Left renal pelvis (tissue), 4 donors: ENCODE results near the gene CLMN. TPM values are rescaled to one million over a fixed set of nuclear protein-coding genes. Genes with fewer than 3 reads are reported as not detected.
"Not testable (repeated sequence)": the region's sequence is repeated elsewhere in the genome, so short reads cannot be mapped to it uniquely, and the experiment has no call there.

Experiments
- DNase-seq, 4 donors: peaks; one replicate each; pipeline ENCODE4 v3.0.0-alpha.2; 2013; ENCODE audit warnings: low read depth in 4 of 4, low spot score in 3 of 4
- polyA plus RNA-seq, 4 donors: library from polyadenylated mRNA; unstranded; fragments of 120-200 nt; gene quantifications; one replicate each; pipeline ENCODE4 v1.2.1, GENCODE V29; 2013; ENCODE audit not compliant: insufficient read length in 4 of 4

The CLMN gene
- polyA plus RNA-seq, 4 donors: 8.9 to 30.7 (median 27.5) TPM

DNA sequence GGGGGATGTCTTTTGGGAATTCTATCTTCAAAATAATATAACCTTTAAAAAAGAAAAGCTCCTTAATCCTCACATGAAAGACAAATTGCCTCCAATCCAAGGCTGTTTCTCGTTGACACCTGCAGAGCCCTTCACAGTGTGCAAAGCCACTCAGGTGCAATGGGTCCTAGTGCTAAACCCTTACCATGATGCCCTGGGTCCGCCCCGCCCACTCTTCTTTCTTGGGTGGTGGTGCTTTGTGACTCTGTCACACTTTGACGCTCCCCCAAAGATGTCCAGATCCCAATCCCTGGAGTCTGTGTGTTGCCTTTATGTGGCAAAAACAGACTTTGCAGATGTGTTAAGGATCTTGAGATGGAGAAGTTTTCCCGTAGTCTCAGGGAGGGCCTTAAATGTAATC lies 29.7 kb downstream of the CLMN start:
- no peak for DNase-seq

DNA sequence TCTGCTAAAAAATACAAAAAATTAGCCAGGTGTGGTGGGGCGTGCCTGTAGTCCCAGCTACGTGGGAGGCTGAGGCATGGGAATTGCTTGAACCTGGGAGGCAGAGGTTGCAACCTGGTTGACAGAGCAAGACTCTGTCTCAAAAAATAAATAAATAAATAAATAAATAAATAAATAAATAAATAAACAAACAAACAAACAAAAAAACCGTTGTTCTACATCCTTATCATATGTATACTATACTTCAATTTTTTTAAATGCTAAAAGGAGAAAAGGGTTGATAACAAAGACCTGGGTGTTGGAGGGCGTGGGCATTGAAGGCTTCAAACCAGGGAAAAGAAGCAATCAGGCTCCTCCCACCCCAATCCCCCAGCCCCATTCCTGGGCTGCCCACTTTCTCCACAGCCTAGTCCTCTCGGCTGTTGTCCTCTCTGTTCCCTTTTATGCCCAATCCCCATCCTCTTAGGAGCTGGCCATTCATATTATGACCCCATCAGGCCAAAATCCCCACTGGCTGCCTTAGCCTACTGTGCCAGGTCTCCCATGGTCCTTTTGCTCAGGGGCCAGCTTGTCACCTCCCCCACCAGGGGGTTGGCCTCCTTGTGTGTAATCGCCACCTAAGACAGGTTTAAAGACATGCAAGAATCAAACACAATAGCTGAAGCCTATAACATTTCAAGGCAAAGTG lies 30.2 kb downstream of the CLMN start:
- no peak for DNase-seq

DNA sequence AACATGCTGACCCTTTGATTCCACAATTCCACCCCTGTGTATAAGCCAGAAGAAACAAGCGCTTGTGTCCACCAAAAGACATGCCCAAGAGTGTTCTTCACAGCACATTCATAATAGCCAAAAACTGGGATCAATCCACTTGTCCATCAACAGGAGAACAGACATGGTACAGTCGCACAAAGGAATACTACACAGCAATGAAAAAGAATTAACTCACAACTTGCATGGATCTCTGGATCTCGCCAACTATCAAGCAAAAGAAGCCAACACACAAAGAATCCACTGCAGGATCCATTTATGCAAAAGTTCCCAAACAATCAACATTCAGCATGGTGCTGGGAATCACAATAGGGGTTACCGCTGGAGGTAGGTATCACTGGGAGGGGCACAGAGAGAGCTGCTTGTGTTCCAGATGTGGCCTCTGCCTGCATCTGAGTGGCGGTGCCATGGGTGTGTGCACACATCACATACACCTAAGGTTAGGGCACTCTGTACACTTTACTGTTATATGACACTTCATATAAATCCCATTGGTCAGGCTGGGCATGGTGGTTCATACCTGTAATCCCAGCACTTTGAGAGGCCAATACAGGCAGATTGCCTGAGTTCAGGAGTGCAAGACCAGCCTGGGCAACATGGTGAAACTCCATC lies 30.9 kb downstream of the CLMN start:
- no peak for DNase-seq

DNA sequence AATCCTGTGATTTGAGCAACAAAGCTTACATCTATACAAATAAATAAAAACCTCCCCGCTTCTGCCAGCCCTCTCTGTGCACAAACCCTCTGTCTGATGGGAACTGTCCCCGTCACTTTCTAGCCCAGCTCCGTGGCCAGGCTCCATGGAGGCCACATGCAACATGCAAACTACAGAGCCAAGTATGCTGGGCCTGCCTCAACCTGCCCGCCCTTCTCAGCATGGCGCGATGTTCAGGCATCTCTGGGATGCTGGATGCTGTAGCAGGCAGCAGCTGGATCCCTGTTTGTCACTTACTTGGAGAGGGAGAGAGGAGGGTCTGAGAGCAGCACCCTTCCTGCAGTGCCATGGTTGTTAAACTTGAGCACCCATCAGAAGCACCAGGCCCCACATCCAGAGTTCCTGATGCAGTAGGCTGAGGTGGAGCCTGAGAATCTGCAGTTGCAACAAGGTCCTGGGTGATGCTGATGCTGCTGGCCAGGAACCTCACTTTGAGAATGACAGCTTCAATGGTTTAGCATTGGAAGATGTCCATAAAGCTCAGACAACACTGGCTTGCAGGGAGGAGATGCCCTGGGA lies 32.4 kb downstream of the CLMN start:
- no peak for DNase-seq

DNA sequence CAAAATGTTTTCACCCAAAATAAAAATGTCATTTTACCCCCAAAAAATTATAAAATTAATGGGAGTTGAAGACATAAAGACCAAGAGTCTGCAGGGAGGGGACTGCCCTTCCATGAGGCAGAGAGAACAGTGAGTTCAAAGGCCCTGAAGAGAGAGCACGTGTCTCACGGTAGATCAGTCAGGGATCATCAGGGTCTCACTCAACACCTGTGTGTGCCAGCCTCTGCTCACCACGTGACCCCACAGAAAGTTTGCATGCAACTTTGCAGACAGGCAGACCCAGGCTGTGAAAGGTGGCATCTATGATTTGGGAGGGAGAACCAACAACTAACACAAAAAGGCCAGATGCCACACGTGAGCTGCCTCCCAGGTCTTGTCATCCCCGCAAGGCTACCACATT lies 33.1 kb downstream of the CLMN start:
- no peak for DNase-seq

DNA sequence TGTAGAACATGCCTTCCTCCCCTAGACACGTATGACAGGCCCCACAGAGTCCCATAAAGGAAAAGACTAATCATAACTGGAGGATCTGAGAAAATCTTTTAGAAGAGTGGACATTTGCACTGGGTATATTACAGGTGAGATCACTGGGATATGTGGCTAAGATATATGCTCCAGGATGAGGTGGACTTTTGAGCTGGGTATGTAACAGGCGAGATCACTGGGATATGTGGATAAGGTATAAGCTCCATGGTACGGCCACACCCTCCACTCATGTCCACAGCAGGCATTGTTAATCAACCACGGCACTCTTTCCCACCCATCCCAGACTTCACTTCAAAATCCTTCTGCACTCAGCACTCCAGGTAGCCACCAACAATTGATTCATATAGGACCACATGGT lies 34.1 kb downstream of the CLMN start:
- DNase-seq: no peak

DNA sequence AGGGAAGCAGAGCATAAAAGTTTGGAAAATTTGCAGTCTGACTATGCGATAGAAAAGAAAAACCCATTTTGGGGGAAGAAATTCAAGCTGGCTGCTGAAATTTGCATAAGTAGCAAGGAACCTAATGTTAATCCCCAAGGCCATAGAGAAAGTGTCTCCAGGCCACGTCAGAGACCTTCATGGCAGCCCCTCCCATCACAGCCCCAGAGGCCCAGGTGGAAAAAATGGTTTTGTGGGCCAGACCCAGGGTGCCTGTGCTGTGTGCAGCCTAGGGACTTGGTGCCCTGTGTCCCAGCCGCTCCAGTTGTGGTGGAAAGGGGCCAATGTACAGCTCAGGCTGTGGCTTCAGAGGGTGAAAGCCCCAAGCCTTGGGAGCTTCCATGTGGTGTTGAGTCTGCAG lies 35.9 kb downstream of the CLMN start:
- not testable (repeated sequence) for DNase-seq

DNA sequence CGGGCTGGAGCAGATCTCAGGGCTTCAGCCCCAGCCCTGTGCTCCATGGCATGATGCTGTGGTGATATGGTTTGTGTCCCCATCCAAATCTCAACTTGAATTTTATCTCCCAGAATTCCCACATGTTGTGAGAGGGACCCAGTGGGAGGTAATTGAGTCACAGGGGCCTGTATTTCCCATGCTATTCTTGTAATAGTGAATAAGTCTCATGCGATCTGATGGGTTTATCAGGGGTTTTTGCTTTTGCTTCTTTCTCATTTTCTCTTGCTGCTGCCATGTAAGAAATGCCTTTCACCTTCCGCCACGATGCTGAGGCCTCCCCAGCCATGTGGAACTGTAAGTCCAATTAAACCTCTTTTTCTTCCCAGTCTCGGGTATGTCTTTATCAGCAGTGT lies 36.7 kb downstream of the CLMN start:
- DNase-seq: not testable (repeated sequence)

DNA sequence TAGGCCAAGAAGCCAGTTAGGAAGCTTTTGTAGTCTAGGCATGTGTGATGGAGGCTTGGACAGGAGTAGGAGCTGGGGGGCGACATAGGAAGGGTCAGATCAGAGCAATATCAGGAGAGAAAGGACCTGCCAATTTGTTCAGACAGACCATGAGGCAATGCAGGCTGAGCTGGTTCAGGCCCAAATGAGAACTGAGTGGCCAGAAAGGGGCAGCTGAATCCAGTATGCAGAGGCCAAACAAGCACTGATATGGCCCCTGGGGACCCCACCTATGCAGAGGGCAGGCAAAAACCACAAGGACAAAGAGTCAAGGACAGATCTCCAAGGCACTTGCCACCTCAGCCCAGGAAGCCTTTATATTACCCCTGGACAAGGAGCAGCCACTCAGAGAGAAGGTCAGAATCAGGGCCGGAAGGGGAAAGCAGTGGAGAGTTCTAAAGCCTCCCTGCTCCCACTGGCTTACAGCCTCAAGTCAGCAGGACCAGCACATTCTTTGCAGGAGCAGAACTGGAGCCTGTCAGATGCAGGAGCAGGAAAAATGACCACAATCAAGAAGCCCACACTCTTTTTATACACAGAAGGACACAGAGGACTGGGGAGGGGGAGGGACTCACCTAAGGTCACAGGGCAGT lies 37.2 kb downstream of the CLMN start:
- no peak for DNase-seq

DNA sequence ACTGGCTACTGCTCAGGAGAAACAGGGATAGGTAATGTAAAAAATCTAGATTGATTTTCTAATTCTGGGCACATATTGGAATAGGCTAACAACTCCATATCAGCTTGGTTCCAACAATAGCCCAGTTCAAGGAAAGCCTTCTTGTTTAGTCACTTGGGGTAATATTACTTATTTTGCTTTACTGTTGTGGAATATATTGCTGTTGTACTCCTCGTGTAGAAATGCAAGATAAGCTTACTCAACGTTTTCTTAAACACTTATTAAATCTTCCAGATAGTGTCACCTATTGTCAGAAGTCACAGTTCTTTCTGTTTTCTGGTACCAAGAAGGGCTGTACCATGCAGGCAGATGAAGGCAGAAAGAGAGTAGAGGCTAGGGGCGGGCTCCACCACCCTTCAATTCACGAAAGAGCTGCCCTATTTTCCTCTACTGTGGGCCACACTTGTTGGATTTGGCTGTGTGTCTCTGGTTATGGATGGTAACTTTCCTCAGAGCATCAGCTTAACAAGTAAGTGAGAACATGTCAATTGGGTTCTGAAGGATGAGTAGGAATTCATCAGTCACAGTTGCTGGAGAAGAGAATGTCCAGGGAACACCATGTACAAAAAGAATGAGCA lies 38.0 kb downstream of the CLMN start:
- DNase-seq: no peak

DNA sequence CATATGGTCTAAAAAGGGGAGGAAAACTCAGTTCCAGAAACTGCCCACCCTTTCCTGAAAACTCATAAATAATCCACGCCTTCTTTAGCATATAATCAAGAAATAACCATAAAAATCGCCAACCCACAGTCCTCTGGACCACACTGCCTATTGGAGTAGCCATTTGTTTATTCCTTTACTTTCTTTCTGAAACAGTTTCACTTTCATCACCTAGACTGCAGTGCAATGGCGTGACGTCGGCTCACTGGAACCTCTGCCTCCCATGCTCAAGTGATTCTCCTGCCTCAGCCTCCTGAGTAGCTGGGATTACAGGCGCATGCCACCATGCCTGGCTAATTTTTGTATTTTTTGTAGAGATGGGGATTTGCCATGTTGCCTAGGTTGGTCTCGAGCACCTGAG lies 44.2 kb downstream of the CLMN start:
- no peak for DNase-seq

DNA sequence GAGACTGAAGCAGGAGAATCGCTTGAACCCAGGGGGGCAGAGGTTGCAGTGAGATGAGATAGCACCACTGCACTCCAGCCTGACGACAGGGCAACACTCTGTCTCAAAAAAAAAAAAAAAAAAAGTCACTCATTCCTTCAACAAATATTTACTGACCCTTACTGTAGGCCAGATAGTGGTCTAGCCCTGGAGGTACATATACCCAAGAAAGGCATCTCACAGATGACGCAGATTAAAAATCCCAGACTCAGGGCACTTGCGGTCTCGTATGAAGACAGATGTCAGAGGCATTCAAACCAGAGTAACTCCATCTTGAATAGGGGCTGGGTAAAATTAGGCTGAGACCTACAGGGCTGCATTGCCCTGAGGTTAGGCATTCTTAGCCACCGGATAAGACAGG lies 44.8 kb downstream of the CLMN start:
- no peak for DNase-seq

DNA sequence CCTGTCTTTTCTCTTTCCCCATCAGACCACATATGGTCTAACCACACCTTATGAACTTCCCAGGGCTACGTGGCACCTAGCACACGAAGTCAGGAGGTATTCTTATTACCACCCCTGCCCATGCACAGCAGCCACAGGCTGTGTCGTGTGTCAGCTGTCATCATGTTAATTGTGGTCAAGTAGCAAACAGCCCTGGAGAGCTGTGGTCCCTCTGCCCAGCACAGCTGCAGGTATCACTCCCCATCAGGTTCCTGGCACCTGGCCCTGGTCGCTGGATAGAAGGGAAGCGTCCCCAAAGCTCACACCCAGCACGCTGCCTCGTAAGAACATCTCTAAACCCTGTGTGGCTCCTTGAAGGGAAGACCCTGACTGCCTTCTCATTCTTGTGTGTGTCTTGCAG lies 45.4 kb downstream of the CLMN start:
- no peak for DNase-seq

DNA sequence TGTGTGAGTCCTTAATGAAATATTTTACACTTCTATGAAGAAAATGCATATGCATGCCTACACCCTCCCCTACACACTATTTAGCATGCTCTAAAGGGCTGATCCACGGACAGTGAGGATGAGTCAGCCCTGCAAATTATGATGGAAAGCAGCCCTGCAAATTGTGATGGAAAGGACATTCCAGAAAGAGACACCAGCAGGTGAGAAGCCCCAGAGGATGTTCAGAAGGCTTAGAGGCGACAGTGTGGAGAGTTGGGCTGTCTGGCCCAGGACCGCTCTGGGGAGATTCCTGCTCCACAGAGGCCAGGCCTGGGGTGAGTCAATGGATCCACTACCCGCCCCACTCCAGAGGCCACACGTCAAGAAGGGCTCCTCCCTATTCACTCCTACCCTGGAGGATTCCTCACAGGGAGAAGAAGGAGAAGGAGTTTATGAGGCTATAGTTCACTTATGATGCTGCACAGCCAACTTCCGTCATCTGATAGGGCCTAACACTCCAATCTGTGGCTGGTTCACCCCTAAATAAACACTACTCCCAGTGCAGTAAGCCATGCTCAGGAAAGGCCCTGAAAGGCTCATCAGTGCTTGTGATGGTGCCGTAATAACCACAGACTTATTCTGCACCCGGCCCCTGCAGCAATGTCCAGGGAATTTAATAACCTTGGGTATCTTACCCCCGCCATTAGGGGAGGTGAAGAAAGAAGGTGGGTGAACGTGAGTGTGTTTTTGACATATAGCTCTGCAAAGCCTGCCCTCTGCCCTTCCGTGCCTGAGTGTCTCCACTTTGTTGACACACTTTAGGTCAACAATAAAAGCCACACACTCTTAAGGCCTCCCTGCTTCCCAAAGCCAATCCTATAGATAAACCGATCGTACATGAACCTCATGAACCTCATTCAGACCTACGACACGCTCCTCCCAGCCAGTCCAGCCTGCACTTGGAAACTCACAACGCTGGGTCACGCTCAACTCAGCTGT lies 46.4 kb downstream of the CLMN start:
- no peak for DNase-seq

DNA sequence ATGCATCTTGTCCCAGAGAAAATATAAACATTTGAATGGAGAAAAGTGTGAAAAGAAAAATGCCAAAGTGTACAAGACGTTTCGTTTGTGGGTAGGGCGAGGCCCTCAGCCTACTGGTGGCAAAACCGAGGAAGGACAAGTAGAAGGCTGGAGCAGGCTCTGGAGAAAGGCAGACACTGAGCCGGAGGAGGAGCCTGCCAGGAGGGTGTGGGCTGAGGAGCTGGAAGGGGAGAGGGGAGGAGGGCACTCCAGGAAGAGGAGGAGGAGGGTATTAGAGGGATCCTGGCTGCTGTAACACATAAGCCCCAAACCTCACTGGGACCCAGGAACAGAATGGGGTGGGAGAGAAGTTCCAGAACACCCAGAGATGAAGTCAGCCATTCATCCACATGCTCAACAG lies 47.7 kb downstream of the CLMN start:
- DNase-seq: no peak

DNA sequence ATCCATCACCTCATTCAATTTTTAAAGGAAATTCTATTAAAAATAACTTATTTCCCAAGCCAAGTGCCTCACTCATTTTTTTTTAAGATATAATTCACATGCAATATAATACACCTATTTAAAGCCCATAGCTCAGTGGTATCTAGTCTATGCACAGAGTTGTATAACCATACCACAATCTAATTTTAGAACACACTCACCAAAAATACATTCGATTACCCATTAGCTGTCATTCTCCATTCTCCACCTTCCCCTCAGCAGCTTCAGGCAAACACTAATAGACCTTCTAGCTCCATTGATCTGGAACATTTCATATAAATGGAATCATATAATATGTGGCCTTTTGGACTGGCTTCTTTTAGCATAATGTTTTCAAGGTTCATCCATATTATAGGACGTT lies 49.5 kb downstream of the CLMN start:
- no peak for DNase-seq

DNA sequence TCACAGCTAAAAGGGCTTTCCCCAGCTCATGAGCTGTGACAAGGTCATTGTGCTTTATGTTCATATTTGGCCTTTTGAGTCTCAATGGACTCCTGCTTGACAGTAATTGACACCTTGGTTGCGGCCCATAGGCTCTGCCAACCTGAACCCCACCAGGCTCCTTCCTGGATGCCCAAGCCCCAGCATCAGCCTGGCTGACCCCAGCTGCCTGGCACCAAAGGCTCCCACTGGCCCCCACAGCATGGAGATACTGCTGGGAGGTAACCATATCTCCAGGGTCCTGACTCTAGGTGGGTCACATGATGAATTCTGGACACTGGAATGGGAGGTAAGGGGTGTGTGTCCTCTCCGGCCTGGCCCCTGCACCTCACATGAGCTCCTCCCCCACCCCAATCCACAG lies 50.2 kb downstream of the CLMN start:
- DNase-seq: no peak

DNA sequence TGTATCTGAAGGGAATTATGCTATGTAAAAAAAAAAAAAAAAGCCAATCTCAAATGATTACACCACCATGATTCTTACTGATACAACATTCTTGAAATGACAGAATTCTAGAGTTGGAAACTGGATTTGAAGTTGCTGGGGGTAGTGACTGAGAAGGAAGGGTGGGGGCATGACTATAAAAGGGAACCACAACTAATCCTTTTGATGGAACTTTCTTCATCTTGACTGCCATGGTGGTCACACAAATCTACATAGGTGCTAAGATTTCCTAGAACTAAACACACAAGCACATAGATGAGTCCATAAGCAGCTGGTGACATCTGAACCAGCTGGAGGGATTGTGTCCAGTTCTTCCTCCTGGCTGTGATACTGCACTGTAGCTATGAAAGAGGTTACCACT lies 51.4 kb downstream of the CLMN start:
- DNase-seq: no peak

DNA sequence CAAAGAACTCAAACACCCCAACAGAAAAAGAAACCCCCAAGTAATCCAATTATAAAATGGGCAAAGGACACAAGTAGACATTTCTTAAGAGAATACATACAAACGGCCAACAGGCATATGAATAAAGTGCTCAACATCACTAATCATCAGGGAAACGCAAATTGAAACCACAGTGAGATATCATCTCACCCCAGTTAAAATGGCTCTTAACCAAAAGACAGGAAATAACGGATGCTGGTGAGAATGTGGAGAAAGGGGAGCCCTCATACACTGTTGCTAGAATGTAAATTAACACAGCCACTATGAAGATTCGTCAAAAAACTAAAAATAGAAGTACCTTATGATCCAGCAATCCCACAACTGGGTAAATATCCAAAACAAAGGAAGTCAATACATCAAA lies 52.4 kb downstream of the CLMN start:
- DNase-seq: no peak
